ENCODE measurements around the gene STEAP3.
A peak's percentile ranks its signal among the peaks of the same experiment; 100 is the strongest.

STEAP3 gene

DNA sequence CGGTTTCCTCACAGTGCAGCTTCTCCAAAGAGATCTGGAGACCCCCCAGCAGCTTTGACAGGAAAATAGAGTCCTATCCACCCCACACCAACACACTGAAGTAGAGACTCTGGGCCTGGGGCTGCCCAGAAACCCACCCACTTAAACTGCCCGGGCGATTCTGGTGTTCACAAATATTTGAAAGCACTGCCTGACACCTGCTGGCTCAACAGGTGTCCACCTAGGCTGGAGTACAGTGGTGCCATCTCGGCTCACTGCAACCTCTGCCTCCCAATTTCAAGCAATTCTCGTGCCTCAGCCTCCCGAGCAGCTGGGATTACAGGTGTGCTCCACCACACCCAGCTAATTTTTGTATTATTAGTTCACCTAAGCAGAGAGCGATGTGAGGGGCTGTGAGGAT is 5.3 kb downstream of the STEAP3 start:
- no peak for DNase-seq

DNA sequence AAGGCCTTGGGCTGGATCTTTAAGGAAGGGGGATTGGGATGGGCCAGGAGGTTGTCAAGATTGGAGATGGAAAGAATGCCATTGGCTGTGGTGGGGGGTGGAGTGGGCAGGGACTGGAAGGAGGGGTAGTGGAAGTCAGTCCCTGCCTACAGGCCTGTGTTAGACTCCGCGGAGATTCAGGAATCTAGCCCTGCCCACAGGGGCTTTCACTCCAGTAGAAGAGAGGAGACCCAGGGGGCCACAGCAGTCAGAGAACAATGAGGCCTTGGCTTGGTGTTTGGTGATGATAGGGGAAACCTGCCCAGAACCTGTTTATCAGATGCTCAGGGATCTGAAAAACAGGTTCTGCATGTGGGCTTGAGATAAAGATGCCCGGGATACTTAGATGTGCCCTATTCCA is 6.1 kb downstream of the STEAP3 start:
- DNase-seq, result no peak

DNA sequence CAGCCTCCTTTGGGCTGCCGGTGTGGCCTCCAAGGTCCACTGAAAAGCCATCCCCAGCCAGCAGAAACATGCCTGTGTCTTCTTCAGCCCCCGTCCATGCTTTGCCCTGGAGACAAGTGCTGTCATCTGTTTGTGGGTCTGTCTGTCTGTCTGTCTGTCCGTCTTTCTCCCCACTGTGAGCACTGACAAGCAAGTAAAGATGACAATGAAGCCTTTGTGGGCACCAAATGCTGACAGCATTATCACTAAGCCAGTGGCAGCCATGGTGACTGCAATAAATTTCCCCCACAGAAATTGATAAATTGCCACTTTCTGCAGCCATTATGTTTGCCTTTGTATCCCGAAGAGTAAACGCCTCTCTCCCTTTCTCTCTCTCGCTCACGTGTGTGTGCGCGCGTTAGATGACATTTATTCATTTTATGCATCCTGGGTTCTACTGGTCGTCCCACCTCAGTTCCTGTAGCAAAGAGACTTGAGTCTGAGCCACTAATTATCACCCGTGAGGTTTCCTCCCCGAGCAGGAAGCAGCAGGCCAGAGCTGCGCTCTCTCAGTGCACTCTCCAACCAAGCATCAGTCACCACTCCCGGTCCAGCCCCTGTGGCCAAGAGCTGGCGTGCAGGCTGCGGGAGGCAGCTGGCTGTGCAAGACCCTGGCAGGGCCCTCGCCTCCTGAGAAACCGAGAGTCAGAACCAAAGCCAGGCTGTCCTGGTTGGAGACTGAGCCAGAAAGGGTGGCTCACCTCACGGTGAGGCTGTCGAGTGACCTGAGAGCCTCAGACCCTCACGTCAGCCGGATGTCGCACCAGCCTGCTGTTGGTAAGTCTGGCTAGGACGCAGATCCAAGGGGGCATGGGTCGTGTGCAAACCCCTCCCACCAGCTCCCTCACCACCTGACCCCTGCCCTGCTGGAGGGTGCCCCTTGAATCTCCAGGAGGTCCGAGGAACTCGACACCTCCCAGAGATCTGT is 6.9 kb downstream of the STEAP3 start:
- no peak for DNase-seq

GRCh38 chr2:119231975-119232665 is 8.5 kb downstream of the STEAP3 start:
- DNase-seq, result peak; percentile 44 to 48

GRCh38 chr2:119232666-119232993 is 9.0 kb downstream of the STEAP3 start:
- DNase-seq, result no peak

GRCh38 chr2:119233326-119234020 is 9.8 kb downstream of the STEAP3 start:
- no peak for DNase-seq

GRCh38 chr2:119234021-119235019 is 10.7 kb downstream of the STEAP3 start:
- DNase-seq, result no peak

GRCh38 chr2:119236796-119237195 is 13.2 kb downstream of the STEAP3 start:
- no peak for DNase-seq

DNA sequence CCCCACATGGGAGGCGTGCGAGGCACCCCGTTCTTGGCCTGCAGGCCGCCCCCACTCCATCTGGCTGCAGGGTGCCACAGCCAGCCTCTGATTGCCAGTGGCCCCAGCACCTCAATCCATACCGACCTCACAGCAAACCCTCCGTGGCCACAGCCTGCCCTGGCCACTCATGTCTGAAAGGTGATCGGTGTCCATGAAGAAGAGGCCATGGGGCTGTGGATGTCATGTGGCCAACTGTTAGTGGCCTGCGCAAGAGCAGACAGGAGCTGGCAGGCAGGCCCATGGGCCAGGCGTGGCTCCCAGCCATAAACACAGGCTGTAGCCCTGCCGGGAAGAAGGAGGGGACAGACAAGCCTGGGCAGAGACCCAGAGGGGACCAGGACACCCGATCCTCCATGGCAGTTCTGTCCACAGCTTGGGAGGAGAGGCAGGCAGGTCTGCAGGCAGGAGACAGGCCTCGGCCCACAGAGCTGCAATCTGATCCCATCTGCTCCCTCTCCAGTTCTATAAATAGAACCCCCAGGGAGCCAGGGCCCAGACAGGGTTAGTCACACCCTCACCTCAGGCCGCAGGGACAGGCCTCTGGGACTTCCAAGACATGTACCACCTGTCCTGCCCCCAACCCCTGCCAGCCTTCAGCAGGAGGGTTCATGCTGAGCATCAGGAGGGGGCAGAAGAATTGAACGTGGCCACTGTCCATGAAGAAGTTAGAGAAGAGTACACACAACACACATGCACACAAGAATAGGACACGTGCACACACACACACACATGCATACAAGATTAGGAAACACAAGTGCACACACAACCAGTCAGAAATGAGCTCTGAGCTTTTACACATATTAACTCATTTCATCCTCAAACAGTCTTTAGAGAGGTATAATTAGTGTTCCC is 16.9 kb downstream of the STEAP3 start:
- no peak for DNase-seq

DNA sequence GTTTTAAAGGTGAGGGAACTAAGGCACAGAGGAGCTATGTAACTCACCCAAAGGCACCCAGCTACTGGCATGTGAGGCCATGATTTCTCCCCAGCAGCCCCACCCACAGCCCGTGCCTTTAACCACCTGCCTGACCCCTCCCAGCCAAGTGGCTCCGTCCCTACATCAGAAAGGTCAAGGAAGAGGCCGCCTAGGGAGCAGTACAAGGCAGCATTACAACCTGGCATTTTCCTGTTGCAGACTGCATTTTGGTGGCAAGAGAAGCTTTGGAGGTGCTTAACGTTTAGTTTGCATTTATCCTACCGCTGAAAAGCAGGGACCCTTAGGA is 17.5 kb downstream of the STEAP3 start:
- DNase-seq, result no peak

GRCh38 chr2:119242276-119243119 is 18.9 kb downstream of the STEAP3 start:
- no peak for DNase-seq

- DNase-seq, result no peak
Measured at GRCh38 chr2:119243621-119244020, 20.0 kb downstream of the STEAP3 start.

GRCh38 chr2:119245076-119245840 is 21.6 kb downstream of the STEAP3 start:
- DNase-seq, result no peak

DNA sequence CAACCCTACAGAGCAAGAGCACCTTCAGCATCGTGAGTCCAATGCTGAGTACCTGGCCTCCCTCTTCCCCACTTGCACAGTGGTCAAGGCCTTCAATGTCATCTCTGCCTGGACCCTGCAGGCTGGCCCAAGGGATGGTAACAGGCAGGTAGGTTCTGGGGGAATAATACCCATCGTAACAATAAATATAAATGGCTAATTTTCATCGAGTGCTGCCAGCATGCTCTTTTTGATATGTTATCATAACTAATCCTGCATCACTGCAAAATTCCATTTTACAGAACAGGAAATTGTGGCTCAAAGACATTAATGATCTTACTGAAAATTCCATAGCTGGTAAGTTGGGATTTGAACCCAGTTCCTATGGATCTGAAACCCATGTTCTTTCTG is 22.2 kb downstream of the STEAP3 start:
- no peak for DNase-seq

DNA sequence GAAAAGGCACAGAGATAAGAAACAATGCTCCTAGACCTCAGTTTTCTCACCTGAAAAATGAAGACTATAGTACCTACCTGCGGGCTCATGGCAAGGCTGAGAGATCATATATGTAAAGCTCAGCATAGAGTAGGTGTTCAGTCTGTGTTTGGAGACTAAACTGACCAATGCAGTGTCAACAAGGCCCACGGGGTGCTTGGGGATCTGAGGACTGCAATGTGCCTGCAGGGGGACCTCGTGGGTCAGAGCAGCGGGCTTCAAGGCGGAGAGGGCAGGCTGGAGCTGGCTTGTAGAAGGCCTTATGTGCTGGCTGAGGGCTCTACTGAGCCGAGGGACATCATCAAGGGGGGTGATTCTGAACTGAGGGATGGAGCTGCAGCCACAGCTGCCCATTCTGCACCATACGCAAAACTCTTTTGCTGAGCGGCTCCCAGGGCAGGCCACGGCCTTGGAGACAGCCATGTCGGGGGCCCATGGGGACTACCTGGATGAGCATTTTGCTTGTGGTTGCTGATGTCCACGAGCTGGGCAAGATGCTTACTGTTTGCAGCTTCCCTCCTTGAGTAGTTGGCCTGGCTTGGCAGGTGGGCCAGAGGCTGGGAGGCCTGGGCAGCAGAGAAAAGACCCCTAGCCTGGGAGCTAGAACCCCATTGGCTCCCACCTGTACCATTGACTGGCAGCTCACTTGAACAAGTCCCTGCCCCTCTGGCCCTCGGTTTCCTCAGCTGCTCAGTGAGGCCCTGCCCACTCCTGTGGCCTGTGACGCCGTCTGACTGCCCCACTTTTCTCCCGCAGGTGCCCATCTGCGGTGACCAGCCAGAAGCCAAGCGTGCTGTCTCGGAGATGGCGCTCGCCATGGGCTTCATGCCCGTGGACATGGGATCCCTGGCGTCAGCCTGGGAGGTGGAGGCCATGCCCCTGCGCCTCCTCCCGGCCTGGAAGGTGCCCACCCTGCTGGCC is 23.5 kb downstream of the STEAP3 start:
- DNase-seq, result no peak

- no peak for DNase-seq
Measured at GRCh38 chr2:119247844-119248271, 24.2 kb downstream of the STEAP3 start.

GRCh38 chr2:119248311-119248710 is 24.7 kb downstream of the STEAP3 start:
- DNase-seq, result no peak

DNA sequence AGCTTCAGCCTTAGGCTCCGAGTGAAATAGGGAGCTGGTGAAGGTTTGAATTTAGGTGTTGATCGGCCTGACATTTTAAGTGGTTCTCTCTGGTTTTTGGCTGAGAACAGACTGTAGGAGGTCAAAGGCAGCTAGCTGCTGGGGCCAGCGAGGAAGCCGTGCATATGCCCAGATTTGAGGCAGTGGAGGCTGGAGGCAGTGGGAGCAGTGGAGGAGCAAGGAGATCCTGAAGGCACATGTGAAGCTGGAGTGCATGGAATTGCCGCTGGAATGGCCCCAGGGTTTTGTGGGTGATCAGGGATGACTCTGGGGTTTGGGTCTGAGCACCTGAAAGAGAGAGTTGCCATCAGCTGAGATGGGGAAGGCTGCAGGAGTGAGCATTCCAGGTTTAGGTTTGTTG is 25.1 kb downstream of the STEAP3 start:
- no peak for DNase-seq

Data from inflammatory macrophage treated with lipopolysaccharide for 1 hour (primary cell).